Thyroid gland (tissue), 4 donors: ENCODE measurements around the gene LRRFIP1.

Source experiments
- CTCF ChIP-seq, 6 experiments: fragments of 200-600 bp in 3 of 6; fragments of 450-650 bp in 3 of 6; sonication (generic) in 3 of 6; IDR thresholded peaks; one replicate each; pipeline ENCODE4 v1.5.1; 2016 to 2019; ENCODE audit warnings: antibody characterized with exemption in 6 of 6, mild to moderate bottlenecking in 2 of 6, inconsistent platforms in 1 of 6, moderate library complexity in 1 of 6
- POLR2A ChIP-seq, 2 donors: fragments of 450-650 bp; IDR thresholded peaks; one replicate each; pipeline ENCODE4 v1.6.1; 2017; ENCODE audit warnings: antibody characterized with exemption in 2 of 2, mild to moderate bottlenecking in 2 of 2, moderate library complexity in 1 of 2

GRCh38 chr2:237630216-237631000 is 3.0 kb downstream of the LRRFIP1 start:
- no peak for TF ChIP-seq CTCF (IDR thresholded peaks at IDR 0.05)
- TF ChIP-seq POLR2A (IDR thresholded peaks at IDR 0.05), result no peak
